Measurements from ENCODE around the gene MGME1. TPM values are rescaled to one million over a fixed set of nuclear protein-coding genes. Genes with fewer than 3 reads are reported as not detected.

Gene MGME1
- total and polyA plus RNA-seq, 8 donors = 13.3 to 41.4 (median 35.4) TPM

GRCh38 chr20:18005170-18005989 lies 36.6 kb downstream of the MGME1 start:
- intact Hi-C loops (cut with DNase I) = no loop called here
- no peak overlapping the region for H3K27ac ChIP-seq

GRCh38 chr20:18005990-18006364 lies 37.2 kb downstream of the MGME1 start:
- DNase-seq = no peak
- Histone ChIP-seq H3K27ac (no peak overlapping the region), H3K36me3 (no peaks in the 10 kb centered on the region), H3K4me1 (peaks cover 4 to 5% of the 10 kb centered on the region in 2 donors), H3K9me3 (no peaks in the 10 kb centered on the region), H3K27me3 (no peaks in the 10 kb centered on the region), H3K4me3 (no peak overlapping the region)
- intact Hi-C loops (cut with DNase I) = no loop called here
- peak; percentile 53 for ATAC-seq
- TF ChIP-seq CTCF (IDR thresholded peaks at IDR 0.05) = no peak

More at GRCh38 chr20:18005170-18005989, 36.6 kb downstream of the MGME1 start:
- TF ChIP-seq CTCF (IDR thresholded peaks at IDR 0.05) = no peak
- no peaks in the 10 kb centered on the region for H3K36me3 ChIP-seq
- DNase-seq (no peak), ATAC-seq (no peak)
- no peak overlapping the region for H3K4me3 ChIP-seq
- H3K4me1 ChIP-seq = peaks cover 4 to 5% of the 10 kb centered on the region in 2 donors
- no peaks in the 10 kb centered on the region for H3K27me3 ChIP-seq
- no peaks in the 10 kb centered on the region for H3K9me3 ChIP-seq

GRCh38 chr20:18006684-18007083 lies 37.9 kb downstream of the MGME1 start:
- no peak for TF ChIP-seq CTCF (IDR thresholded peaks at IDR 0.05)
- Histone ChIP-seq H3K27me3 (no peaks in the 10 kb centered on the region), H3K36me3 (no peaks in the 10 kb centered on the region), H3K4me1 (peaks cover 4 to 5% of the 10 kb centered on the region in 2 donors), H3K4me3 (no peak overlapping the region), H3K9me3 (no peaks in the 10 kb centered on the region), H3K27ac (no peak overlapping the region)
- intact Hi-C loops (cut with DNase I) = no loop called here
- ATAC-seq (peak; percentile 52), DNase-seq (no peak)

- no peaks in the 10 kb centered on the region for H3K27me3 ChIP-seq
- no peak overlapping the region for H3K4me3 ChIP-seq
- no peak for TF ChIP-seq CTCF (IDR thresholded peaks at IDR 0.05)
- peaks cover 4 to 5% of the 10 kb centered on the region in 2 donors for H3K4me1 ChIP-seq
- H3K36me3 ChIP-seq = no peaks in the 10 kb centered on the region
- peak; percentile 10 for ATAC-seq
- no peak overlapping the region for H3K27ac ChIP-seq
- intact Hi-C loops (cut with DNase I) = no loop called here
- H3K9me3 ChIP-seq = no peaks in the 10 kb centered on the region
- peak in 2 of 4 donors; percentile 56 to 62 for DNase-seq
Measured at GRCh38 chr20:18007534-18008292, 38.9 kb downstream of the MGME1 start.

GRCh38 chr20:18009116-18009515 lies 40.3 kb downstream of the MGME1 start:
- H3K9me3 ChIP-seq = no peaks in the 10 kb centered on the region
- H3K36me3 ChIP-seq = no peaks in the 10 kb centered on the region
- intact Hi-C loops (cut with DNase I) = no loop called here
- H3K4me1 ChIP-seq = peaks cover 4 to 5% of the 10 kb centered on the region in 2 donors
- no peaks in the 10 kb centered on the region for H3K27me3 ChIP-seq
- no peak overlapping the region for H3K4me3 ChIP-seq
- H3K27ac ChIP-seq = no peak overlapping the region
- ATAC-seq (no peak), DNase-seq (no peak)
- no peak for TF ChIP-seq CTCF (IDR thresholded peaks at IDR 0.05)

Measured in left lung (tissue), 10 donors.